Endothelial cell of umbilical vein (primary cell): ENCODE measurements around the gene ZNF181. TPM values are rescaled to one million over a fixed set of nuclear protein-coding genes. Genes with fewer than 3 reads are reported as not detected.

Source experiments
- BruUV-seq: library from RNA; stranded (reverse); fragments of 400-500 nt; replicated peaks from 2 replicates; lab custom pipeline; 2021; lab: Mats Ljungman, UMichigan
- CTCF ChIA-PET: fragments of 300-600, 350-600 bp; sonication (Branson Sonifier 250); formaldehyde crosslinking; loops from one replicate; lab custom pipeline; 2021; ENCODE audit warnings: antibody characterized with exemption, inconsistent platforms; lab: Charles Lee
- POLR2A ChIA-PET: fragments of 300-600, 350-600 bp; sonication (Branson Sonifier 250); formaldehyde crosslinking; loops from one replicate; lab custom pipeline; 2021; ENCODE audit warnings: antibody characterized with exemption, inconsistent platforms; lab: Charles Lee
- DNase-seq: peaks from one replicate; pipeline ENCODE4 v3.0.0-alpha.2; 2011; ENCODE audit warnings: low read depth, low spot score
- FAIRE-seq: peaks from 2 replicates; lab custom pipeline; 2011; peaks lifted over from hg19 to GRCh38; lab: Jason Lieb, UNC
- H2AFZ ChIP-seq: 2 replicates; pipeline ENCODE4 v1.6.0; 2012; ENCODE audit warnings: low read depth, low read length, control low read depth, inconsistent platforms
- H3K27ac ChIP-seq: 2 replicates; pipeline ENCODE4 v1.5.1; 2011; ENCODE audit warnings: low read depth, mild to moderate bottlenecking, control low read depth, low read length, moderate library complexity; ENCODE audit not compliant: insufficient read depth
- H3K27me3 ChIP-seq, 2 experiments: 2 replicates each; pipeline versions ENCODE4 v1.6.0 to v1.6.1; 2011; ENCODE audit warnings: low read length in 2 of 2, mixed read lengths in 1 of 2; ENCODE audit not compliant: control insufficient read depth in 2 of 2, insufficient read depth in 2 of 2
- H3K36me3 ChIP-seq, 2 experiments: 2 replicates in 1 of 2; 3 replicates in 1 of 2; pipeline ENCODE4 v1.5.1; 2011; ENCODE audit warnings: low read length in 2 of 2, mild to moderate bottlenecking in 1 of 2, moderate library complexity in 1 of 2; ENCODE audit not compliant: control insufficient read depth in 2 of 2, insufficient read depth in 2 of 2; ENCODE audit errors: extremely low read depth in 1 of 2
- H3K4me1 ChIP-seq: 3 replicates; pipeline ENCODE4 v1.5.1; 2011; ENCODE audit warnings: mild to moderate bottlenecking, low read length; ENCODE audit not compliant: control insufficient read depth, insufficient read depth; ENCODE audit errors: extremely low read depth
- H3K4me2 ChIP-seq: 2 replicates; pipeline ENCODE4 v1.6.1; 2011; ENCODE audit warnings: low read length, control low read depth, mixed read lengths; ENCODE audit not compliant: insufficient read depth
- H3K4me3 ChIP-seq, 3 experiments: fragments of 200-600 bp in 1 of 3; sonication (generic), shearing (Covaris generic) in 1 of 3; replicated peaks in 1 of 3; 2 replicates each; pipeline ENCODE4 v1.5.1; 2011 to 2016; ENCODE audit warnings: control low read depth in 3 of 3, low read length in 3 of 3, mild to moderate bottlenecking in 2 of 3, inconsistent platforms in 1 of 3, low read depth in 1 of 3, moderate library complexity in 1 of 3; ENCODE audit not compliant: insufficient read depth in 1 of 3
- H3K79me2 ChIP-seq: 2 replicates; pipeline ENCODE4 v1.6.0; 2012; ENCODE audit warnings: low read length, inconsistent platforms; ENCODE audit not compliant: control insufficient read depth, insufficient read depth
- H3K9ac ChIP-seq: replicated peaks from 2 replicates; pipeline ENCODE3; 2011; ENCODE audit warnings: low read length, control low read depth; ENCODE audit not compliant: insufficient read depth; ENCODE audit errors: extremely low read depth
- H3K9me1 ChIP-seq: replicated peaks from 3 replicates; pipeline ENCODE4 v1.6.0; 2011; ENCODE audit warnings: mild to moderate bottlenecking, low read length; ENCODE audit not compliant: control insufficient read depth, insufficient read depth; ENCODE audit errors: extremely low read depth
- H3K9me3 ChIP-seq: replicated peaks from 2 replicates; pipeline ENCODE4 v1.5.1; 2012; ENCODE audit warnings: low read length, inconsistent platforms; ENCODE audit not compliant: control insufficient read depth, insufficient read depth
- H4K20me1 ChIP-seq: replicated peaks from 2 replicates; pipeline ENCODE3; 2011; ENCODE audit warnings: mild to moderate bottlenecking, low read length; ENCODE audit not compliant: control insufficient read depth, insufficient read depth; ENCODE audit errors: extremely low read depth
- CTCF ChIP-seq, 2 donors: IDR thresholded peaks; 1 replicate in 1 of 2; 2 replicates in 1 of 2; pipeline ENCODE4 v1.5.1; 2011; ENCODE audit warnings: low read length in 2 of 2, mild to moderate bottlenecking in 2 of 2, moderate library complexity in 2 of 2, control low read depth in 1 of 2, inconsistent platforms in 1 of 2, low read depth in 1 of 2; ENCODE audit not compliant: insufficient read depth in 1 of 2; ENCODE audit errors: extremely low read depth in 1 of 2
- EZH2 ChIP-seq: IDR thresholded peaks from 2 replicates; pipeline ENCODE4 v1.6.1; 2012; ENCODE audit warnings: borderline replicate concordance, low read depth, mild to moderate bottlenecking, moderate library complexity, low read length, inconsistent platforms; ENCODE audit not compliant: severe bottlenecking
- FOS ChIP-seq: IDR thresholded peaks from 2 replicates; pipeline ENCODE4 v1.6.1; 2011; ENCODE audit warnings: mild to moderate bottlenecking, low read length, moderate library complexity, borderline replicate concordance; ENCODE audit not compliant: insufficient read depth
- GATA2 ChIP-seq: IDR thresholded peaks from 2 replicates; pipeline ENCODE4 v1.7.0; 2011; ENCODE audit warnings: low read depth, mild to moderate bottlenecking, moderate library complexity, mixed read lengths, low read length; ENCODE audit not compliant: insufficient read length, insufficient read depth
- JUN ChIP-seq: IDR thresholded peaks from 2 replicates; pipeline ENCODE4 v1.6.1; 2011; ENCODE audit warnings: borderline replicate concordance, low read depth; ENCODE audit not compliant: insufficient read length, insufficient read depth
- MYC ChIP-seq: IDR thresholded peaks from one replicate; pipeline ENCODE4 v1.6.1; 2011; ENCODE audit warnings: mild to moderate bottlenecking, low read depth, low read length
- POLR2A ChIP-seq: IDR thresholded peaks from 2 replicates; pipeline ENCODE4 v1.6.1; 2012; ENCODE audit warnings: low read depth, mild to moderate bottlenecking, control low read depth, low read length
- POLR2AphosphoS5 ChIP-seq: IDR thresholded peaks from 2 replicates; pipeline ENCODE4 v1.6.1; 2012; ENCODE audit warnings: low read depth, mild to moderate bottlenecking, control low read depth, low read length, moderate library complexity; ENCODE audit not compliant: insufficient read depth
- dilution Hi-C: fragments of 300-500 bp; cut with MboI; formaldehyde crosslinking; loops from one replicate; pipeline ENCODE4 v1.15.0; 2019; ENCODE audit warnings: low sequenced_read_pairs; ENCODE audit not compliant: extremely low pct_ligation_motif_present
- intact Hi-C: fragments of 100-400 bp; cut with micrococcal nuclease; formaldehyde crosslinking; loops from one replicate; pipeline ENCODE4 v1.10.0; 2022
- polyA plus RNA-seq, 4 experiments: library from polyadenylated mRNA; depleted of rRNA in 3 of 4; stranded (reverse) in 3 of 4; unstranded in 1 of 4; fragments of >200 nt; gene quantifications; 2 replicates each; pipeline versions ENCODE4 v1.2.1 to v1.2.3, GENCODE V29; 2011 to 2012; ENCODE audit warnings: missing spikeins in 1 of 4
- total RNA-seq: library from RNA; stranded (reverse); gene quantifications from 2 replicates; pipeline ENCODE4 v1.2.3, GENCODE V29; 2021

Gene ZNF181
- total and polyA plus RNA-seq, 2 donors (not counting 3 experiments of a cell fraction or from before 2014, with no cell fraction given) = 4.7 to 5.0 TPM

DNA sequence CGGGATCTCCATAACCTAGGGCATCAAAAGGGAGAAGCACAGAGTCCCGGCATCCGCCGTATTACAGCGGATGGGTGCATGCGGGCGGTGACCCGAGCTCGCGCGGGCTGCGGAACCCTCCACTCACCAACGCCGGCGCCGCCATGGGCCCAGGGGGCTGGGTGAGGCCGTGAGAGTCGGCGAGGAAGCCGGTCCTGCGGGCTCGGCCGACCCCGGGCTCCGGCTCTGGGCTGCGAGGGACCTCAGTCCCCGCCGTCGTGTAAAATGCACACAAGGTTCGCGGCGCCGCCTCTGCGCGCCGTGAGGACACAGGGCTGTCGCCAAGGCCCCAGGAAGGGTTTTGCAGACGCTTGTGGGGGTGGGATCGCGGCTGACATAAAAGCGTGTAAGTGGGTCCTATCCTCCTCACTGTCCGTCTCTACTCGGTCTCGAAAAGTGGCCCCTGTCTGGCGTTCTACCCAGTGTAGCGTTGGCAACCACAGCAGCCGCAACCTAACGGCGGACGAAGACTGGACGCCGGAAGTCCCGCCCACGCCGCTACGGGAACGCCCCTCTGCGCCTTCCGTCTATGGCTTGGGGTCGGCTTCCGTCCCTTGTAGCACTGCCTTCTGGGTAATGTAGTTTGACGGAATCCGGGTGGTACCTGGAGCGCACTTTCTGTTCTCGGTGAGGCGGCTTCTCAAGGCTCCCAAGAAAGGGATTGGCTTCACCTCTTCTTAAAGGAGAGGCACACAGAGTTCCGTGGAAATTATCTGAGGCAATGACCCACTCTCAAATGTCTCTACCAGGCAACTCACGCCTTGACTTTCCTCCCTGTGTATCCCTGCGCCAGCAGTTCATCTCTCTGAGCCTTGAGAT, 38.9 kb downstream of the ZNF181 start, which contains the start of gene ZNF599:
TSS of gene ZNF599 (minus strand) at position 519 of the 858 bp plus-strand sequence. CDS start at position 145, 374 bp downstream.
- TF ChIP-seq EZH2 (no peak), FOS (no peak), POLR2AphosphoS5 (peak; percentile 65), POLR2A (peak; percentile 71), JUN (no peak), GATA2 (no peak), CTCF (IDR thresholded peaks at IDR 0.05; ENCODE audit: extremely low read depth in 1 of 2, insufficient read depth in 1 of 2, low read depth in 1 of 2, low read length in 2 of 2) (no peak), MYC (no peak)
- POLR2A ChIA-PET = no interaction called here
- BruUV-seq = TSS peak; percentile 56
- Histone ChIP-seq H3K4me3 (peak within 1 kb of the TSS; percentile 64 to 67 (median 66)), H3K9ac (peak within 1 kb of the TSS; percentile 60), H3K9me1 (no peaks in the 10 kb centered on the region), H3K9me3 (no peaks in the 10 kb centered on the region), H4K20me1 (no peaks in the 10 kb centered on the region), H3K4me2 (peak within 1 kb of the TSS; percentile 79), H2AFZ (peak within 1 kb of the TSS; percentile 96), H3K79me2 (peaks cover 2% of the 10 kb centered on the region), H3K27ac (peak within 1 kb of the TSS; percentile 2), H3K27me3 (no peaks in the 10 kb centered on the region), H3K36me3 (peaks cover 0 to 7% of the 10 kb centered on the region in 2 experiments), H3K4me1 (peaks cover 7% of the 10 kb centered on the region)
- dilution Hi-C loops = no loop called here
- CTCF ChIA-PET = interaction anchor here (1.5 kb wide), 1 partner anchor 65 kb away, joined by 3 read pairs; no protein-coding TSS in a partner anchor
- intact Hi-C loops = loop anchor here (1.0 to 5.0 kb wide), 3 partner anchors 39 to 189 kb away; partner anchors contain the start of genes SCGB2B2, ZNF181, ZNF302 and ZNF792
- FAIRE-seq = peak; percentile 98
- DNase-seq = peak; percentile 91
